ENCODE measurements around the gene ZNF614.
"Not testable (repeated sequence)": the region's sequence is repeated elsewhere in the genome, so short reads cannot be mapped to it uniquely, and the experiment has no call there.

The ZNF614 gene

DNA sequence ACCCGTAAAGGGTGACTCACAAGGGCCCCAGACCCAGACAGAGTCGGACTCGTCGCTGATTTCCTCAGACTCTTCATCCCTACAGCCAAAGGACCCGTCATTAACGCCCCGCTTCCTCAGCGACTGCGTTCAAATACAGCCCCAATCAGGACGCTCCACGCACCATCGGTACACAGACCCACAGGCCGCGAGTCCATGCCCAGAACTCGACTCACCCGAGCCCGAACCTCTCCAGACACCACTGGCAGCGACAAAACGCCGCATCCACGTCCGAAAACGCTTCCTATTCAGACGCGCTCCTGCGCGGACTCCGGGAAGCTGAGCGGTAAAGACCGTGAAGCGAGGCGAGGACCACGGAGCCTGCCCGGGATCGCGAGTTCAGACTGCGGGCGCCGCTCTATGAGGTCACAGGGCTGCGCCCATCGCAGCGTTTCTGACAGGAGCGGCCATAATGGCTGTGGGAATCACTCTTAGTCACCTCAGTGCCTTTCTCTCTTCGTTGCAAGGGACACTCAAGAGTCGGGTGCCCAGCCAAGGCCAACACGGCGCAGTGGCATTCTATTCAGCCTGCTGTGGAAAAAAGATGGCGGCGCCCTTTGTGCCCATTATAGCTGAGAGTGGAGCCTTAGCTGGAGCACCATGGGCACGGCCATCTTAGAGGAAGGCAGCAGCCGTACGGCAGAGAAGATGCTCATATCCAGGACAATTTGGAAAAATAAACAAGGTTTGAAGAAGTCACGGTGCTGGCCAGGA is at the start of gene ZNF614:
TSS of gene ZNF614 (minus strand) at position 353 of the 753 bp plus-strand sequence. CDS start 2,634 bp downstream, outside the sequence.
- DNase-seq (ENCODE audit: low spot score) = peak; percentile 92

GRCh38 chr19:52070496-52070895 is 42.3 kb upstream of the ZNF614 start:
- DNase-seq (ENCODE audit: low spot score) = no peak

- DNase-seq (ENCODE audit: low spot score) = no peak
These were observed 41.5 kb upstream of the ZNF614 start for GRCh38 chr19:52069653-52070052.

- no peak for DNase-seq (ENCODE audit: low spot score)
These were observed 38.2 kb upstream of the ZNF614 start for GRCh38 chr19:52066258-52066863.

- DNase-seq (ENCODE audit: low spot score) = no peak
These were observed 37.2 kb upstream of the ZNF614 start for GRCh38 chr19:52065399-52065798.

- DNase-seq (ENCODE audit: low spot score) = not testable (repeated sequence)
These were observed 28.3 kb upstream of the ZNF614 start for GRCh38 chr19:52056480-52056879.

GRCh38 chr19:52051736-52052135 is 23.6 kb upstream of the ZNF614 start:
- not testable (repeated sequence) for DNase-seq (ENCODE audit: low spot score)

DNA sequence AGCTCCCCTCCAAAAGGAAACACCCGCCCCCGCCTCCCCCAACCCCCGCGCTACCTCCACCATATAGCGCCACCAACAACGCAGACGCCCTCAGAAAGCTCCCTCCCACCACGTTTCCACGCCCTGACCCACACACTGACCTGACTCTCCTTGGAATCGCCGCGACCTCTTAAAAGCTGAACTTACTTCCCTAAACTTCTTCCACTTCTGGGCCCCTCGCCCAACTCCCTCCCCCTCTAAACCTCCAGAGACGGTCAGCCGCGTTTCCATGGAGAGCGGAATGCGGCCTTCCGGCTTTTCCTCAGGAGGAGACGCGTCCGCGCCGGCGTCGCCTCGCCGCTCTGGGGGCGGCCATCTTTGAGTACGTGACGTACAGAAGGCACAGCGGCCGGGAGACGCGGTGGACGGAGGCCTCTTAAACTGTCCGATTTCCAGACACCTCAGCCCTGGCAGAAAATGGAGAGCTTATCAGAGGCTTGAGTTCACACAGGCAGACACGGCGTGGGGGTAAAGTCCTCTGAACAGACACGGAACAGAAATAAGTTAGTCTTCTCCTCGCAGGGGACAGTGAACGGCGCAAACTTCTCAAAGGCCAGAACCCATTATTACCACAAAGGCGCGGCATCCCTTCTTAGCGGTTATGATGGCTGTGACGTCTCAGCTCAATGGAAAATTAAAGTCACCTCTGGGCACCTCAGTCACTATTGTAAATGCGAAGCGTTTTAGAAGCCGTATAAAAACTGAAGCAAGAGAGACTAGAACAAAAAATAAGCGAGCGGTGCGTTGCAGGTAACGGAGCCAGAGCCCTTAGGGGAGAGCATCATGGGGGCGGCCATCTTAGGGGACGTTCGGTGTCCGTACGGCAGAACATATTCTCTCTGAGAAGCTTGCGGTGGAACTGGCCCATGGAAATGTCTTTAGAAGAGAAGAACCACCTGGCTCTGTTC is 20.6 kb upstream of the ZNF614 start, which contains the start of gene ZNF432:
TSS of gene ZNF432 (minus strand) at position 284 of the 947 bp plus-strand sequence. CDS start 1,970 bp downstream, outside the sequence.
- DNase-seq (ENCODE audit: low spot score) = peak; percentile 87

DNA sequence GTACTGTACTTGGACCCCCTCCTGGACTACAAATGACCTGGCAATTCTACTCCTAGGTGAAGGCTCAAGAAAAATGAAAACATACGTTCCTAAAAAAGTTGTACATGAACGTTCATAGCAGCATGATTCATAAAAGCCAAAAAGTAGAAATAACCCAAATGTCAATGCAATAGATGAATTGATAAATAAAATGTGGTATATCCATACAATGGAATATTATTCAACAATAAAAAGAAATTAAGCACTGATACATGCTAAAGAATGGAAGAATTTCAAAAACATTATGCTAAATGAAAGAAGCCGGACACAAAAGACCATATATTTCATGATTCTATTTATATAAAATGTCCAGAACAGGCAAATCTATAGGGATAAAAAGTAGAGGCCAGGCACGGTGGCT is 11.0 kb upstream of the ZNF614 start:
- DNase-seq (ENCODE audit: low spot score) = no peak

DNA sequence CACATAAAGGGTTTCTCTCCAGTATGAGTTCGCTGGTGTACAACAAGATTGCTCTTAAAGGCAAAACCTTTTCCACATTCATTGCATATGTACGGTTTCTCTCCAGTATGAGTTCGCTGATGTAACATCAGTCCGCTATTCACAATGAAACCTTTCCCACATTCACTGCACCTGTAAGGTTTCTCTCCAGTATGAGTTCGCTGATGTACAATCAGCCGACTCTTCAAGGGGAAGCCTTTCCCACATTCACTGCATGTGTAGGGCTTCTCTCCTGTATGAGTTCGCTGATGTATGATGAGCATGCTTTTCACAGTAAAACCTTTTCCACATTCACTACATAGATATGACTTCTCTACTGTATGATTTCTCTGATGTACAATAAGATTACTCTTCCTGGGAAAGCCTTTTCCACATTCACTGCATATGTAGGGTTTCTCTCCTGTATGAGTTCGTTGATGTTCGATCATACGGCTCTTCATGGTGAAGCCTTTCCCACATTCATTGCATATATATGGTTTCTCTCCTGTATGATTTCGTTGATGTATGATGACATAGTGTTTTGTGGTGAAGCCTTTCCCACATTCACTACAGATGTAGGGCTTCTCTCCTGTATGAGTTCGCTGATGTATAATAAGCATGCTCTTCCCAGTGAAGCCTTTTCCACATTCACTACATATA is 6.0 kb upstream of the ZNF614 start:
- DNase-seq (ENCODE audit: low spot score) = no peak

DNA sequence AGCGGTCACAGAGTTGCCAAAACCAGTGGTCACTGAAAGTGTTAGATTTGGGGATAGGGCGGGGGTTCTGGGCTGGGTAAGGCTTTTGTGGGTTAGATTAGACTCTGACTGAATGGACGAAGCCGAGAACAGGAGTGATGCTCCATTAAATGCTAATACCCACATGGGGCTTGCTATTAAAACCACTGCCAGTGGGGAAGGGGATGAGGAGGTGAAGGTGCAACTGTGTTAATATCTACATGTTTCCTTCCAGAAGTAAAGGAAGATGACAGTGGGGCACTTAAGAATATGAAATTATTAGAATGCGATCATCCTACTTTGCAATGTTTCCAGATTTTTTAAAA is 573 bp upstream of the ZNF614 start:
- DNase-seq (ENCODE audit: low spot score) = no peak

GRCh38 chr19:52026255-52026990 is 1.8 kb downstream of the ZNF614 start:
- DNase-seq (ENCODE audit: low spot score) = not testable (repeated sequence)

DNA sequence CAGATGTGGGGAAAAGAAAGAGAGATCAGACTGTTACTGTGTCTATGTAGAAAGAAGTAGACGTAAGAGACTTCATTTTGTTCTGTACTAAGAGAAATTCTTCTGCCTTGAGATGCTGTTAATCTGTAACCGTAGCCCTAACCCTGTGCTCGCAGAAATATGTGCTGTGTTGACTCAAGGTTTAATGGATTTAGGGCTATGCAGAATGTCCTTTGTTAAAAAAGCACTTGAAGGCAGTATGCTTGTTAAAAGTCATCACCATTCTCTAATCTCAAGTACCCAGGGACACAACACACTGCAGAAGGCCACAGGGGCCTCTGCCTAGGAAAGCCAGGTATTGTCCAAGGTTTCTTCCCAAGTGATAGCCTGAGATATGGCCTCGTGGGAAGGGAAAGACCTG is 3.7 kb downstream of the ZNF614 start:
- not testable (repeated sequence) for DNase-seq (ENCODE audit: low spot score)

DNA sequence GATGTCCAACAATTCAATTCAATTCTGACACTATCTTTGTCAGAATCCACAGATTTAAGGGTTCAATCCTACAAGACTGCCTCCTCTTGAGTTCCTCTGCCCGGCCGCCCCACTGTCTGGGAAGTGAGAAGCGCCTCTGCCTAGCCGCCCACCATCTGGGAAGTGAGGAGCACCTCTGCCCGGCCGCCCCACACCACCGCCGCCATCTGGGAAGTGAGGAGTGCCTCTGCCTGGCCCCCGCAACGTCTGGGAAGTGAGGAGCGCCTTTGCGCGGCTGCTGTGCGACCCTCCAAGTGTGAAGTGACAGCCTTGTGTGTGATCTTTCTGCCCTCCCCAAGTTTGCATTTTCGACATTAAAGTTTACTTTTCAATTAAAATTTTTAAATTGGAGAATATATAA is 6.0 kb downstream of the ZNF614 start:
- no peak for DNase-seq (ENCODE audit: low spot score)

- no peak for DNase-seq (ENCODE audit: low spot score)
These were observed 7.7 kb downstream of the ZNF614 start for GRCh38 chr19:52020506-52020905.

- DNase-seq (ENCODE audit: low spot score) = no peak
These were observed 17.5 kb downstream of the ZNF614 start for GRCh38 chr19:52010674-52011073.

GRCh38 chr19:52007806-52008557 is 20.2 kb downstream of the ZNF614 start, which contains the start of gene ZNF615:
Gene ZNF615 (minus strand): TSS chr19:52008211. CDS start chr19:52003711, 4,500 bp downstream.
- DNase-seq (ENCODE audit: low spot score) = peak; percentile 81

- DNase-seq (ENCODE audit: low spot score) = no peak
These were observed 20.8 kb downstream of the ZNF614 start for GRCh38 chr19:52007451-52007805.

DNA sequence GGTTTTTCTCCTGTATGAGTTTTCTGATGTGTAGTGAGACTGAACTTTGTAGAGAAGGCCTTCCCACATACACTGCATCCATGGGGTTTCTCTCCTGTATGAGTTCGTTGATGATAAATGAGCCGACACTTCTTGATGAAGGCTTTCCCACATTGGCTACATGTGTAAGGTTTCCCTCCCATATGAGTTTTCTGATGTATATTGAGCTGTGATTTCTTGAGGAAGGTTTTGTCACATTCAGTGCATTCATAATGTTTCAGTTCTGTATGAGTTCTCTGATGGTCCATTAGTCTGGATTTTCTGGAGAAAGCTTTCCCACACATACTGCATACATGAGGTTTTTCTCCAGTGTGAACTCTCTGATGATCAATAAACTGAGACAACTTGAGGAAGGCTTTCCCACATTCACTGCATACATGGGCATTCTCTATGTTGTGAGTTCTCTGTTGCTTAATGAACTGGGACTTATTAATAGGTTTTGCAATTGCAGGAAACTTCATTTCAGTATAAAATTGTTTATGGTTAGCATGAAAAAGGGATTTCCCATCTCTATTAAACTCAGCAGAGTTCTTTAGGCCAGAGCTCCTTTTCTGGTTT is 34.0 kb downstream of the ZNF614 start:
- DNase-seq (ENCODE audit: low spot score) = no peak

- DNase-seq (ENCODE audit: low spot score) = no peak
These were observed 34.8 kb downstream of the ZNF614 start for GRCh38 chr19:51993422-51993821.

Data from SW480 (cell line).